GM12874 (cell line): Measurements from ENCODE around the gene RAB11FIP5.

ENCODE experiments used
- TF ChIP-seq, protein P1 (sequence below): IDR thresholded peaks from 2 replicates; pipeline ENCODE4 v1.5.1; 2011; ENCODE audit warnings: low read depth, mild to moderate bottlenecking, control low read depth, low read length, moderate library complexity; ENCODE audit not compliant: insufficient read depth

The RAB11FIP5 gene

DNA sequence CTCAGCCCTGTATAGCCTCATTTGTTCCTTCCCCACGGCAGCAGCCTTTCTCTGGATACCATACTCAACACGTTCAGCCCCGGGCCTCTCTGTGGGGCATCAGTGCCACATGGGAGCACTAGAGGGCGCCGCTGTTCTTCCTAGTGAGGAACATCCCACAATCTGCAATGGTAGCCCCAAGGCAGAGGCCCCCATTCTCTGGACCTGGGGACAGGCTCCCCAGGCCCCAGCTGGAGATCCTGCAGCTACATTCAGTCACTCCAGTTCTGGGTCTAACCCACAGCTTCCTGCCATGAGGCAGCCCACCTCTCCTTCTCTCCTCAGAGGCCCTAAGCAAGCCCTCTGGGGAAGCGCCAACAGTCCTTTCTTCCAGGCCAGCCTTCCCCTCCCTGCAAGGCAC lies 27.1 kb downstream of the RAB11FIP5 start:
- TF ChIP-seq, protein P1, sequence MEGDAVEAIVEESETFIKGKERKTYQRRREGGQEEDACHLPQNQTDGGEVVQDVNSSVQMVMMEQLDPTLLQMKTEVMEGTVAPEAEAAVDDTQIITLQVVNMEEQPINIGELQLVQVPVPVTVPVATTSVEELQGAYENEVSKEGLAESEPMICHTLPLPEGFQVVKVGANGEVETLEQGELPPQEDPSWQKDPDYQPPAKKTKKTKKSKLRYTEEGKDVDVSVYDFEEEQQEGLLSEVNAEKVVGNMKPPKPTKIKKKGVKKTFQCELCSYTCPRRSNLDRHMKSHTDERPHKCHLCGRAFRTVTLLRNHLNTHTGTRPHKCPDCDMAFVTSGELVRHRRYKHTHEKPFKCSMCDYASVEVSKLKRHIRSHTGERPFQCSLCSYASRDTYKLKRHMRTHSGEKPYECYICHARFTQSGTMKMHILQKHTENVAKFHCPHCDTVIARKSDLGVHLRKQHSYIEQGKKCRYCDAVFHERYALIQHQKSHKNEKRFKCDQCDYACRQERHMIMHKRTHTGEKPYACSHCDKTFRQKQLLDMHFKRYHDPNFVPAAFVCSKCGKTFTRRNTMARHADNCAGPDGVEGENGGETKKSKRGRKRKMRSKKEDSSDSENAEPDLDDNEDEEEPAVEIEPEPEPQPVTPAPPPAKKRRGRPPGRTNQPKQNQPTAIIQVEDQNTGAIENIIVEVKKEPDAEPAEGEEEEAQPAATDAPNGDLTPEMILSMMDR: peak; percentile 89

- TF ChIP-seq, protein P1: no peak
Measured at GRCh38 chr2:73084971-73085370, 27.8 kb downstream of the RAB11FIP5 start.

DNA sequence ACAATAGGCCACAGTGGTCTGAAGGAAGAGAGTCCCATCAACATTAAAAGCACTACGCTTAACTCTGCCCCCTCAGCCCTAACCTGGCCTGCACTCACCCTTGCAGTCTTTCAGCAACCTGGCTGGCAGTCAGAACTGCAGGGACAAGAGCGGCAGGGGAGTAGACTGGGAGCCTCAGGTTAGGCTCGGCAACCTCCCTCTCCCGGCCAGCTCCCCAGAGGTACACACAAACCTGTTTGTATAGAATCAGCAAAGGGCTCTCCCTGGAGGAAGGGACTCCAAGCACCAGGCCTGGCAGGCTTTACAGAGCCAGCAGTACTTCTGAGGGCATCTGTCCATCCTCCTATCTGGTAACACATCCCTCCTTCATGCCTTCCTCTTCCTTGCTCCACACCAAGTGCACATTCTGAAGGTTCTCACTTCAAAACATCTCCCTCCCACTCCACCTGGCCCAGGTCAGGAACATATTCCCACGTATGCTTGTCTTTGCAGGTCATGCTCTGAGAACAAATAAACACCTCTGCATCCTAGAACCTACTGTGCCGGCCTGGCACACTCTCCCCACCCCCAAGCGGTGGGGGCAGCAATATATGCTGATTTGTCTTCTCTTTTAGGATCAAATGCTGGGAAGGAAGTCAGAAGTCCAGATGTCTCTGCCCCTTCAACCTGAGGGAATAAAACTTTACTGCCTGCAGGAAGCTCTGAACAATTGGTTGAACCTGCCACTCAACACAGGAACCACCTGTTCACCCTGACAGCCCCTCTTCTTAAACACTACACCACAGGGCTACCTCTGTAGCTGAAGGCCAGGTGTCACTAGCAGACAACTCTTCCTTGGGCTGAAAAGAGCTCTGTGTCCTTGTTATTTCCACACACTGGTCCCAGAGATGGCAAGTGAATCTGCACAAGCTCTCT lies 28.6 kb downstream of the RAB11FIP5 start:
- TF ChIP-seq, protein P1: no peak

- TF ChIP-seq, protein P1: no peak
Measured at GRCh38 chr2:73082523-73083410, 30.0 kb downstream of the RAB11FIP5 start.

GRCh38 chr2:73081181-73081671 lies 31.5 kb downstream of the RAB11FIP5 start:
- TF ChIP-seq, protein P1: no peak

DNA sequence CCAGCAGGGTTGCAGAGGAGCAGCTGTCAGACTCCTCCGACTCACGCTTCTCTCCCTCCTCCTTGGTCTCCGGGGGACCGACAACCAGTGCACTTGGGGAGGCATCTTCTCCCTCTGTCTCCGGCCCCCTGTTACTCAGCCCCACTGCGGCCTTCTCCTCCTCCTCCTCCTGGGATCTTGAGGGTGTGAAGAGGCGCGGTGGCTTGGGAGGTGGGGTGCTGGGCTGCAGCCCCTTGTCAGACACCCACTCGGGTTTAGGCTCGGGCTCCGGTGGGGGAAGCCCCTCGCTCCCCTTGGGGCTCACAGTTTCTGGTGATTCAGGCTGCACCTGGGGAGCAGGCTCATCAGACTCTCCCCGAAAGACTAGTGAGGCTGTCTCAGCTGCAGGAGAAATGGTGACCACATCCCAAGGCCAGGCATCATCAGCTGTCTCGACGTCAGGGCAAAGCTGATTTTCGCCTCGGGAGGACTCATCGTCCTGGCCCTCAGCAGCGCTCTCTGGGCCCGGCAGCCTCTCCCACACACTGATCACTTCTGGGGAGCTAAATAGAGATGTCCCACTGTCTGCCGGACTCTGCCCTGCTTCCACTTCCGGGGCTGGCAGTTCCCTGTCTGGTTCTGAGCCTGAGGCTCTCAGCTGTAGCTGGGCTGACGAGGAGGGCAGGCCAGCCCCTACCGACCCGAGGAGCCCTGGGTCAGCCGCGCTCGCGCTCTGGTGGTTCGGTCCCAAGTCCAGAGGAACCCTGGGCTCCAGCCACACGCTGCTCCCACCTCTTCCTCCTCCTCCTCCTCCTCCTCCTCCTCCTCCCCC lies 32.2 kb downstream of the RAB11FIP5 start:
- TF ChIP-seq, protein P1: no peak
